Mammary epithelial cell (primary cell): ENCODE data around the gene COL20A1.

Experiments used
- EZH2 ChIP-seq: IDR thresholded peaks from 2 replicates; pipeline ENCODE4 v1.6.1; 2012; ENCODE audit warnings: low read length, inconsistent platforms, borderline replicate concordance
- TF ChIP-seq, protein P1 (sequence below), 2 donors: IDR thresholded peaks in 1 of 2; conservative IDR thresholded peaks in 1 of 2; 2 replicates each; pipeline ENCODE4 v1.5.1; 2011 to 2012; ENCODE audit warnings: inconsistent platforms in 2 of 2, low read length in 2 of 2, mild to moderate bottlenecking in 2 of 2, control low read depth in 1 of 2, low read depth in 1 of 2; ENCODE audit not compliant: insufficient read depth in 1 of 2; ENCODE audit errors: extremely low read depth in 1 of 2

DNA sequence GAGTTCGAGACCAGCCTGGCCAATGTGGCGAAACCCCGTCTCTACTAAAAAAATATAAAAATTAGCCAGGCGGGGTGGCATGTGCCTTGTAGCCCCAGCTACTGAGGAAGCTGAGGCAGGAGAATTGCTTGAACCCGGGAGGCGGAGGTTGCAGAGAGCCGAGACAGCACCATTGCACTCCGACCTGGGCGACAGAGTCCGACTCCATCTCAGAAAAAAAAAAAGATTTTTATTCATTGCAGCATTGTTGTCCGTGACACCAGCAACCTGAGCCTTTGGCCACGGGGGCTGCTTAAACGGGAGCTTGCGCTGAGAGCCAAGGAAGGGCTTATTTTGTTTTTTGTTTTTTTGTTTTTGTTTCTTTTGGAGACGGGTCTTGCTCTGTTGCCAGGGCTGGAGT, 13.1 kb upstream of the COL20A1 start:
- TF ChIP-seq, protein P1, sequence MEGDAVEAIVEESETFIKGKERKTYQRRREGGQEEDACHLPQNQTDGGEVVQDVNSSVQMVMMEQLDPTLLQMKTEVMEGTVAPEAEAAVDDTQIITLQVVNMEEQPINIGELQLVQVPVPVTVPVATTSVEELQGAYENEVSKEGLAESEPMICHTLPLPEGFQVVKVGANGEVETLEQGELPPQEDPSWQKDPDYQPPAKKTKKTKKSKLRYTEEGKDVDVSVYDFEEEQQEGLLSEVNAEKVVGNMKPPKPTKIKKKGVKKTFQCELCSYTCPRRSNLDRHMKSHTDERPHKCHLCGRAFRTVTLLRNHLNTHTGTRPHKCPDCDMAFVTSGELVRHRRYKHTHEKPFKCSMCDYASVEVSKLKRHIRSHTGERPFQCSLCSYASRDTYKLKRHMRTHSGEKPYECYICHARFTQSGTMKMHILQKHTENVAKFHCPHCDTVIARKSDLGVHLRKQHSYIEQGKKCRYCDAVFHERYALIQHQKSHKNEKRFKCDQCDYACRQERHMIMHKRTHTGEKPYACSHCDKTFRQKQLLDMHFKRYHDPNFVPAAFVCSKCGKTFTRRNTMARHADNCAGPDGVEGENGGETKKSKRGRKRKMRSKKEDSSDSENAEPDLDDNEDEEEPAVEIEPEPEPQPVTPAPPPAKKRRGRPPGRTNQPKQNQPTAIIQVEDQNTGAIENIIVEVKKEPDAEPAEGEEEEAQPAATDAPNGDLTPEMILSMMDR (conservative IDR thresholded peaks at IDR 0.05 in 1 of 2, IDR thresholded peaks at IDR 0.05 in 1 of 2; ENCODE audit: extremely low read depth in 1 of 2, insufficient read depth in 1 of 2, low read depth in 1 of 2, low read length in 2 of 2): no peak
- no peak for TF ChIP-seq EZH2
